ENCODE data around the gene PABPN1L. TPM values are rescaled to one million over a fixed set of nuclear protein-coding genes. Genes with fewer than 3 reads are reported as not detected.
A peak's percentile ranks its signal among the peaks of the same experiment; 100 is the strongest.

The PABPN1L gene
- total and polyA plus RNA-seq, 2 of the 13 experiments (the other 11 are each of a cell fraction or from before 2014, with no cell fraction given): not detected

- intact Hi-C loops (cut with micrococcal nuclease; ENCODE audit: unreplicated experiment) (no loop called here), in situ Hi-C loops (cut with HindIII; ENCODE audit: extremely low pct_ligation_motif_present, low pct_unique_long_range_greater_than_20kb) (no loop called here)
- H3K27ac ChIP-seq (ENCODE audit: extremely low read length, insufficient read depth, low read length): no peak overlapping the region
- H3K4me1 ChIP-seq (ENCODE audit: insufficient read depth, low read length): peaks cover 6% of the 10 kb centered on the region
- H3K9ac ChIP-seq (ENCODE audit: insufficient read depth, low read depth, low read length): no peak overlapping the region
- peaks cover 3% of the 10 kb centered on the region; the same call in 1 of the 2 replicates for H4K20me1 ChIP-seq (ENCODE audit: insufficient read depth, low read length)
- no peaks in the 10 kb centered on the region for H3K27me3 ChIP-seq (ENCODE audit: control insufficient read depth in 1 of 2, insufficient read depth in 2 of 2, low read length in 2 of 2)
- DNase-seq (ENCODE audit: low spot score) (no peak), FAIRE-seq (no peak), ATAC-seq (no peak)
- WGBS (ENCODE audit: low lambda C conversion rate): 88% methylated on average over 16 of the region's 19 CpGs
- no peak for TF ChIP-seq ZNF687 (CRISPR knock-in tag; IDR thresholded peaks at IDR 0.05)
- no peak for TF ChIP-seq NR2F6 (IDR thresholded peaks at IDR 0.05)
- TF ChIP-seq NR2F6 (CRISPR knock-in tag; IDR thresholded peaks at IDR 0.05): no peak
- peaks cover 0 to 3% of the 10 kb centered on the region in 2 experiments; a peak in 1 of 5 replicates for H3K36me3 ChIP-seq (replicated peaks in 1 of 2; ENCODE audit: control insufficient read depth in 1 of 2, insufficient read depth in 2 of 2, low read length in 2 of 2)
- H3K4me3 ChIP-seq (replicated peaks in 1 of 3; ENCODE audit: insufficient read depth in 1 of 3, low read depth in 2 of 3, low read length in 3 of 3): no peak overlapping the region
- CTCF ChIA-PET (ENCODE audit: low intra/inter-chr PET ratio, low total read pairs): no interaction called here
- H3K9me3 ChIP-seq (ENCODE audit: low read length): no peaks in the 10 kb centered on the region
- no peak overlapping the region for H3K4me2 ChIP-seq (ENCODE audit: low read depth, low read length)
- no peak overlapping the region for H2AFZ ChIP-seq (ENCODE audit: low read length)
- POLR2A ChIA-PET: no interaction called here
- no TSS peak for BruUV-seq (replicated peaks)
- no peaks in the 10 kb centered on the region for H3K79me2 ChIP-seq (ENCODE audit: insufficient read depth, low read length)
These were observed 14.8 kb downstream of the PABPN1L start for GRCh38 chr16:88851616-88852015.

GRCh38 chr16:88850531-88851199 lies 15.8 kb downstream of the PABPN1L start:
- BruUV-seq (replicated peaks): no TSS peak
- Histone ChIP-seq H3K27me3 (ENCODE audit: control insufficient read depth in 1 of 2, insufficient read depth in 2 of 2, low read length in 2 of 2) (no peaks in the 10 kb centered on the region), H3K27ac (ENCODE audit: extremely low read length, insufficient read depth, low read length) (no peak overlapping the region), H3K79me2 (ENCODE audit: insufficient read depth, low read length) (no peaks in the 10 kb centered on the region), H3K36me3 (replicated peaks in 1 of 2; ENCODE audit: control insufficient read depth in 1 of 2, insufficient read depth in 2 of 2, low read length in 2 of 2) (peaks cover 0 to 3% of the 10 kb centered on the region in 2 experiments; a peak in 2 of 5 replicates), H3K4me3 (replicated peaks in 1 of 3; ENCODE audit: insufficient read depth in 1 of 3, low read depth in 2 of 3, low read length in 3 of 3) (no peak overlapping the region), H2AFZ (ENCODE audit: low read length) (no peak overlapping the region), H4K20me1 (ENCODE audit: insufficient read depth, low read length) (peaks cover 3% of the 10 kb centered on the region; the same call in 1 of the 2 replicates), H3K4me2 (ENCODE audit: low read depth, low read length) (no peak overlapping the region), H3K9ac (ENCODE audit: insufficient read depth, low read depth, low read length) (no peak overlapping the region), H3K4me1 (ENCODE audit: insufficient read depth, low read length) (peaks cover 1% of the 10 kb centered on the region), H3K9me3 (ENCODE audit: low read length) (no peaks in the 10 kb centered on the region)
- in situ Hi-C loops (cut with HindIII; ENCODE audit: extremely low pct_ligation_motif_present, low pct_unique_long_range_greater_than_20kb): no loop called here
- DNase-seq (ENCODE audit: low spot score) (no peak), ATAC-seq (no peak), FAIRE-seq (no peak)
- 91% methylated on average over 26 of the region's 33 CpGs for WGBS (ENCODE audit: low lambda C conversion rate)
- ChIA-PET POLR2A (no interaction called here), CTCF (ENCODE audit: low intra/inter-chr PET ratio, low total read pairs) (no interaction called here)
- TF ChIP-seq ZNF263 (CRISPR knock-in tag; IDR thresholded peaks at IDR 0.05): peak; percentile 71
- no peak for TF ChIP-seq CBX1 (IDR thresholded peaks at IDR 0.05; ENCODE audit: low read depth)
- no peak for TF ChIP-seq ZKSCAN8 (CRISPR knock-in tag; IDR thresholded peaks at IDR 0.05; ENCODE audit: borderline replicate concordance)
- TF ChIP-seq THRA (CRISPR knock-in tag; IDR thresholded peaks at IDR 0.05; ENCODE audit: borderline replicate concordance): no peak
- no peak for TF ChIP-seq ZFP82 (CRISPR knock-in tag; IDR thresholded peaks at IDR 0.05; ENCODE audit: borderline replicate concordance)
- no peak for TF ChIP-seq YY1 (IDR thresholded peaks at IDR 0.05; ENCODE audit: insufficient read depth, insufficient replicate concordance, low read depth, low read length)
- intact Hi-C loops (cut with micrococcal nuclease; ENCODE audit: unreplicated experiment): no loop called here

Measured in HepG2 (cell line).